ENCODE results near the gene NSUN4. TPM values are rescaled to one million over a fixed set of nuclear protein-coding genes. Genes with fewer than 3 reads are reported as not detected.

Gene NSUN4
- total RNA-seq, 1 experiment from 2014 or later = 20.4 TPM

DNA sequence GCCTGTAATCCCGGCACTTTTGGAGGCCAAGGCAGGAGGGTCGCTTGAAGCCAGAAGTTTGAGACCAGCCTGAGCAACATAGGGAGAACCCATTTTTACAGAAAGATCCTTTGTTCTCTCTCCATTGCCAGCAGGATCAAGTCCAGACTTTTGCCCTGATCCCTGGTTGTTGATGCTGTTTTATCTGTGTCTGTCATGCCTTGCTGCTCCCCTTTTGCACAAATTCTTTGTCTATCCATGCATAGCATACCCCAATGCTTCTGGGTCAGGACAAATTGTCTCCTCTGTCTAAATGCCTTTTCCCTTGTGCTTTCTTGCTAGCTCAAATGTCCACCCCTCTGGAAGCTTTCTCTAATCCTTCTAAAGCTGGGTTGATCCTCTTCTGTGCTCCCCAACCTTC lies 28.2 kb downstream of the NSUN4 start:
- H3K14ac ChIP-seq (ENCODE audit: insufficient read depth, low read length) = no peak overlapping the region
- no peak overlapping the region for H2AK5ac ChIP-seq (ENCODE audit: insufficient read length, low read length)
- no peak overlapping the region for H2BK15ac ChIP-seq (ENCODE audit: low read depth, low read length)
- H4K8ac ChIP-seq (replicated peaks; ENCODE audit: insufficient read length, low read depth, low read length) = no peak overlapping the region
- H2BK12ac ChIP-seq (ENCODE audit: insufficient read length, low read depth, low read length) = no peak overlapping the region
- H3K27ac ChIP-seq (ENCODE audit: insufficient read length, low read depth, low read length) = no peak overlapping the region
- H3K79me1 ChIP-seq (ENCODE audit: insufficient read depth, low read depth, low read length, poor library complexity, severe bottlenecking) = no peaks in the 10 kb centered on the region
- no peak overlapping the region for H2AFZ ChIP-seq (ENCODE audit: low read length)
- H3K18ac ChIP-seq (ENCODE audit: insufficient read length, low read depth, low read length) = no peak overlapping the region
- H3K23ac ChIP-seq (ENCODE audit: insufficient read length, low read depth, low read length) = no peak overlapping the region
- H4K5ac ChIP-seq (ENCODE audit: insufficient read length, low read depth, low read length) = no peak overlapping the region
- TF ChIP-seq, protein P1, sequence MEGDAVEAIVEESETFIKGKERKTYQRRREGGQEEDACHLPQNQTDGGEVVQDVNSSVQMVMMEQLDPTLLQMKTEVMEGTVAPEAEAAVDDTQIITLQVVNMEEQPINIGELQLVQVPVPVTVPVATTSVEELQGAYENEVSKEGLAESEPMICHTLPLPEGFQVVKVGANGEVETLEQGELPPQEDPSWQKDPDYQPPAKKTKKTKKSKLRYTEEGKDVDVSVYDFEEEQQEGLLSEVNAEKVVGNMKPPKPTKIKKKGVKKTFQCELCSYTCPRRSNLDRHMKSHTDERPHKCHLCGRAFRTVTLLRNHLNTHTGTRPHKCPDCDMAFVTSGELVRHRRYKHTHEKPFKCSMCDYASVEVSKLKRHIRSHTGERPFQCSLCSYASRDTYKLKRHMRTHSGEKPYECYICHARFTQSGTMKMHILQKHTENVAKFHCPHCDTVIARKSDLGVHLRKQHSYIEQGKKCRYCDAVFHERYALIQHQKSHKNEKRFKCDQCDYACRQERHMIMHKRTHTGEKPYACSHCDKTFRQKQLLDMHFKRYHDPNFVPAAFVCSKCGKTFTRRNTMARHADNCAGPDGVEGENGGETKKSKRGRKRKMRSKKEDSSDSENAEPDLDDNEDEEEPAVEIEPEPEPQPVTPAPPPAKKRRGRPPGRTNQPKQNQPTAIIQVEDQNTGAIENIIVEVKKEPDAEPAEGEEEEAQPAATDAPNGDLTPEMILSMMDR (conservative IDR thresholded peaks at IDR 0.05) = no peak
- H3K27me3 ChIP-seq (ENCODE audit: insufficient read depth, low read length) = no peaks in the 10 kb centered on the region
- no peak overlapping the region for H2BK5ac ChIP-seq (ENCODE audit: insufficient read length, low read length)
- H3K4me1 ChIP-seq (ENCODE audit: insufficient read depth, low read length) = no peaks in the 10 kb centered on the region
- no CpG with 5 or more reads among the region's 2 CpGs for WGBS (ENCODE audit: extremely low coverage, insufficient read length, low lambda C conversion rate)
- H3K79me2 ChIP-seq (ENCODE audit: insufficient read depth, low read length) = no peaks in the 10 kb centered on the region; the same call in 1 of the 2 replicates
- no peak overlapping the region; a peak in 1 of 7 replicates for H3K27ac Mint-ChIP-seq
- no peak overlapping the region for H3K4me3 Mint-ChIP-seq
- no peaks in the 10 kb centered on the region for H3K9me3 Mint-ChIP-seq
- H4K20me1 ChIP-seq (ENCODE audit: control insufficient read depth, insufficient read depth, insufficient read length) = no peaks in the 10 kb centered on the region
- no peak overlapping the region for H3K56ac ChIP-seq (ENCODE audit: insufficient read length, low read depth, low read length)
- H3T11ph ChIP-seq (ENCODE audit: low read length) = no peak overlapping the region
- H3K4me1 Mint-ChIP-seq = peaks cover 5 to 7% of the 10 kb centered on the region in 2 experiments
- H3K9ac ChIP-seq (ENCODE audit: extremely low read depth, insufficient read length, low read length) = no peak overlapping the region
- no peak overlapping the region for H3K4ac ChIP-seq (ENCODE audit: low read depth, low read length)
- no peak for DNase-seq
- no peaks in the 10 kb centered on the region for H3K9me3 ChIP-seq (ENCODE audit: control insufficient read depth, low read depth, low read length)
- H3K36me3 Mint-ChIP-seq (ENCODE audit: insufficient read depth in 1 of 3, low read depth in 3 of 3) = peaks cover 4 to 21% (median 5%) of the 10 kb centered on the region in 3 experiments; a peak in 5 of 7 replicates
- H2BK120ac ChIP-seq (ENCODE audit: low read depth, low read length, poor library complexity, severe bottlenecking) = no peak overlapping the region
- H4K91ac ChIP-seq (ENCODE audit: insufficient read length, low read depth, low read length) = no peak overlapping the region
- H3K23me2 ChIP-seq (ENCODE audit: insufficient read length, low read depth, low read length, poor library complexity, severe bottlenecking) = no peaks in the 10 kb centered on the region
- H3K4me2 ChIP-seq (ENCODE audit: insufficient read depth, insufficient read length, low read length) = no peak overlapping the region
- no peaks in the 10 kb centered on the region; the same call in 1 of the 2 replicates for H3K27me3 Mint-ChIP-seq (ENCODE audit: low read depth)
- no peak overlapping the region for H2BK20ac ChIP-seq (ENCODE audit: low read depth, low read length, poor library complexity, severe bottlenecking)
